Thoracic aorta (tissue), 2 donors: ENCODE measurements around the gene PPCS. TPM values are rescaled to one million over a fixed set of nuclear protein-coding genes. Genes with fewer than 3 reads are reported as not detected.

ENCODE experiments used
- ATAC-seq: fragments of 150-250 bp; one replicate; pipeline ENCODE4 v1.8.0; 2017; ENCODE audit warnings: low read depth; ENCODE audit not compliant: insufficient number of reproducible peaks, low FRiP score
- DNase-seq: peaks from one replicate; pipeline ENCODE4 v3.0.0-alpha.2; 2020; ENCODE audit warnings: low spot score
- H3K27ac ChIP-seq, 2 donors: fragments of 200-600 bp; sonication (generic); 1 replicate in 1 of 2; 2 replicates in 1 of 2; pipeline ENCODE4 v1.5.1; 2016; ENCODE audit warnings: mild to moderate bottlenecking in 2 of 2, moderate library complexity in 2 of 2
- H3K27me3 ChIP-seq: fragments of 200-600 bp; sonication (generic); replicated peaks from 2 replicates; pipeline ENCODE4 v1.6.0; 2016; ENCODE audit warnings: mild to moderate bottlenecking; ENCODE audit not compliant: insufficient read depth
- H3K36me3 ChIP-seq: fragments of 200-600 bp; sonication (generic); one replicate; pipeline ENCODE4 v1.5.1; 2016
- H3K4me1 ChIP-seq, 2 donors: fragments of 200-600 bp; sonication (generic); 1 replicate in 1 of 2; 2 replicates in 1 of 2; pipeline versions ENCODE4 v1.5.1 to v1.6.0; 2016; ENCODE audit warnings: low read depth in 2 of 2, mild to moderate bottlenecking in 1 of 2; ENCODE audit not compliant: control insufficient read depth in 1 of 2
- H3K4me3 ChIP-seq: fragments of 200-600 bp; sonication (generic); 2 replicates; pipeline ENCODE4 v1.5.1; 2016; ENCODE audit warnings: mild to moderate bottlenecking
- H3K9me3 ChIP-seq: fragments of 200-600 bp; sonication (generic); 2 replicates; pipeline ENCODE4 v1.5.1; 2016
- total RNA-seq, 2 donors: library from RNA; depleted of rRNA; stranded (reverse); fragments of >200 nt; gene quantifications; one replicate each; pipeline versions ENCODE4 v1.1.0 to v1.2.3, GENCODE V29; 2016
- TF ChIP-seq, protein P1 (sequence below): fragments of 200-600 bp; sonication (generic); IDR thresholded peaks from one replicate; pipeline ENCODE4 v1.5.1; 2019; ENCODE audit warnings: antibody characterized with exemption

Gene PPCS
- total RNA-seq, 2 donors from 2014 or later, result 46.0 to 53.3 TPM

- H3K36me3 ChIP-seq, result no peaks in the 10 kb centered on the region
- no peaks in the 10 kb centered on the region for H3K9me3 ChIP-seq
- TF ChIP-seq, protein P1, sequence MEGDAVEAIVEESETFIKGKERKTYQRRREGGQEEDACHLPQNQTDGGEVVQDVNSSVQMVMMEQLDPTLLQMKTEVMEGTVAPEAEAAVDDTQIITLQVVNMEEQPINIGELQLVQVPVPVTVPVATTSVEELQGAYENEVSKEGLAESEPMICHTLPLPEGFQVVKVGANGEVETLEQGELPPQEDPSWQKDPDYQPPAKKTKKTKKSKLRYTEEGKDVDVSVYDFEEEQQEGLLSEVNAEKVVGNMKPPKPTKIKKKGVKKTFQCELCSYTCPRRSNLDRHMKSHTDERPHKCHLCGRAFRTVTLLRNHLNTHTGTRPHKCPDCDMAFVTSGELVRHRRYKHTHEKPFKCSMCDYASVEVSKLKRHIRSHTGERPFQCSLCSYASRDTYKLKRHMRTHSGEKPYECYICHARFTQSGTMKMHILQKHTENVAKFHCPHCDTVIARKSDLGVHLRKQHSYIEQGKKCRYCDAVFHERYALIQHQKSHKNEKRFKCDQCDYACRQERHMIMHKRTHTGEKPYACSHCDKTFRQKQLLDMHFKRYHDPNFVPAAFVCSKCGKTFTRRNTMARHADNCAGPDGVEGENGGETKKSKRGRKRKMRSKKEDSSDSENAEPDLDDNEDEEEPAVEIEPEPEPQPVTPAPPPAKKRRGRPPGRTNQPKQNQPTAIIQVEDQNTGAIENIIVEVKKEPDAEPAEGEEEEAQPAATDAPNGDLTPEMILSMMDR, result no peak
- no peaks in the 10 kb centered on the region for H3K4me1 ChIP-seq
- no peak overlapping the region for H3K27ac ChIP-seq
- DNase-seq (no peak), ATAC-seq (no peak)
- H3K4me3 ChIP-seq, result no peak overlapping the region
- no peaks in the 10 kb centered on the region for H3K27me3 ChIP-seq
Observed at GRCh38 chr1:42432714-42433113, 23.6 kb upstream of the PPCS start.

DNA sequence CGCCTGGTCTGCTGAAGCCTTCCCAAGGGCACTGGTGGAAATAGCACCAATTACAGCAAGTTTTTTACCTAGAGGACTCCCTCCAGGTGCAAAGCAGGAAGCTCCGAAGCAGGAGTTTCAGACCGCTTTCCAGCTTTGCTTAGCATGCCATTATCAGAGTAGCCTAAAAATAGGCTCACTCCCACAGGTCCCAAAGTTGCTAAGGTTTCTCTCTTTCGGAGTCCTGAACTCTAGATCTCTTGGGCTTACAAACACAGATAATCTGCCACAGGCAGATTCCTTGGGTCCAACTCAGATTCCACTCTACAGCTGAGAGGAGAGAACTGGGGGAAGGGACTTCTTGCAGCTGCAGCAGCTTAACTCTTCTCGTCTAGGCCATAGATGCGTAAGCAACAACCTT lies 23.0 kb upstream of the PPCS start:
- Histone ChIP-seq H3K9me3 (no peaks in the 10 kb centered on the region), H3K27me3 (no peaks in the 10 kb centered on the region), H3K27ac (no peak overlapping the region), H3K4me3 (no peak overlapping the region), H3K36me3 (no peaks in the 10 kb centered on the region), H3K4me1 (no peaks in the 10 kb centered on the region)
- ATAC-seq (no peak), DNase-seq (no peak)
- TF ChIP-seq, protein P1, result no peak

GRCh38 chr1:42434340-42434739 lies 22.0 kb upstream of the PPCS start:
- Histone ChIP-seq H3K4me1 (no peaks in the 10 kb centered on the region), H3K27ac (no peak overlapping the region), H3K36me3 (no peaks in the 10 kb centered on the region), H3K27me3 (no peaks in the 10 kb centered on the region), H3K4me3 (no peak overlapping the region), H3K9me3 (no peaks in the 10 kb centered on the region)
- TF ChIP-seq, protein P1, result no peak
- DNase-seq, result no peak
- no peak for ATAC-seq

DNA sequence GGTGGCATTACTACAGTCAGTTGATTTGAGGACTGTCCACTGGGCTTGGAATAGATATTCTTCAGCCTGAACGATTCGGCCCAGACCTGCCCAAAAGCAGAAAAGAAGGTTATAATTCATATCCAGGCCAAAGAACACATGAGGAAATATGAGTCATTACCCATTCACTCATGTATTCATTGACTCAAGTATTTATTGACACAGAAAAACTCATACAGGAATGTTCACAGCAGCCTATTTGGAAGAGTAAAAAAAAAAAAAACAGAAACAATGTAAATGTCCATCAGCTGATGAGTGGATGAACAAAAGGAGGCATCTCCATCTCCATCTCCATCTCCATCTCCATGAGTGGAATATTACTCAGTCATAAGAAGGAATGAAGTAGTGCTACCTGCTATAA lies 16.4 kb upstream of the PPCS start:
- H3K4me1 ChIP-seq, result peaks cover 0 to 3% of the 10 kb centered on the region in 2 donors
- TF ChIP-seq, protein P1, result no peak
- no peaks in the 10 kb centered on the region for H3K27me3 ChIP-seq
- no peaks in the 10 kb centered on the region for H3K36me3 ChIP-seq
- ATAC-seq, result no peak
- no peak overlapping the region for H3K27ac ChIP-seq
- no peak for DNase-seq
- H3K9me3 ChIP-seq, result no peaks in the 10 kb centered on the region
- no peak overlapping the region for H3K4me3 ChIP-seq

DNA sequence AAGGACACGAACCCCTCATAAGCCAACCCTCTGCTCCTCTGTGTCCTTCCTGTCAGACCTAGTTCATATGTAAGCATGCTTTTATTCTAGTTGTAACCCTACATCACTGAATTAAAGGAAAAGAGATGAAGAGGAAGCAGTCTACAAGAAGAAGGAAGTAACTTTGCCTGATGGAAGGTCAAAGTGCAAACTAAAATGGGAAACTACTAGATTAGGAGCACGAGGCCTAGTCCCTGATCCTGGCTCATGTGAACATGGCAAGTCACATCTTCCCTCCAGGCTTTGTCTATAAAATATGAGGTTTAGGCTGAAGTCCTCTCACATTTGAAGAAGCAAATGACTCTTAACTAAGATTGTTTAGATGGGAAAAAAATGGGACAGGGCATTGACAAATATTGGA lies 13.7 kb upstream of the PPCS start:
- no peak overlapping the region for H3K27ac ChIP-seq
- no peak overlapping the region for H3K4me3 ChIP-seq
- no peak for ATAC-seq
- no peak for DNase-seq
- TF ChIP-seq, protein P1, result no peak
- peaks cover 0 to 3% of the 10 kb centered on the region in 2 donors for H3K4me1 ChIP-seq
- H3K27me3 ChIP-seq, result no peaks in the 10 kb centered on the region
- no peaks in the 10 kb centered on the region for H3K9me3 ChIP-seq
- H3K36me3 ChIP-seq, result no peaks in the 10 kb centered on the region
